DND-41 (cell line): ENCODE results near the gene SUPV3L1.

Source experiments
- EZH2 ChIP-seq: IDR thresholded peaks from 3 replicates; pipeline ENCODE4 v1.6.1; 2012; ENCODE audit warnings: borderline replicate concordance, low read depth, mild to moderate bottlenecking, moderate library complexity, low read length, inconsistent platforms; ENCODE audit not compliant: severe bottlenecking
- TF ChIP-seq, protein P1 (sequence below): IDR thresholded peaks from 2 replicates; pipeline ENCODE4 v1.5.1; 2012; ENCODE audit warnings: borderline replicate concordance, low read length, moderate library complexity, mild to moderate bottlenecking; ENCODE audit not compliant: poor library complexity, severe bottlenecking; ENCODE audit errors: extremely low read depth

DNA sequence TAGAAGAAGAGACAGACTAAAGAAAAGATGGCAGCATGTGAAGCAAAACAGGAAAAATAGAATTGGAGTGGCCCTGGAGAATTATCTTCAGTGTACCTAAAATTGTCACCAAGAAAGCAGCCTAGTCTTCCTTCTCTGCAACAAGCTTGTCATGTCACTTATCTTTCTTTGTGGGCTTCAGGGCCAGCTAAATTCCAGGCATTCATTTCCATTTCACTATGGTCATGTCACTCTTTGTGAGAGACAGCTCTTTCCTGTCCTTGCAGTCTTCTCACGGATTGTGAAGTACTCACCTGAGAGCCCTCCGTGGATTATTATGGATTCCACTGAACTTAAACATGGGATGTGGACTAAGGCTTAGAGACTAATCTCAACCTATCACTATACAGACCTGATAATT, 31.1 kb downstream of the SUPV3L1 start:
- TF ChIP-seq, protein P1, sequence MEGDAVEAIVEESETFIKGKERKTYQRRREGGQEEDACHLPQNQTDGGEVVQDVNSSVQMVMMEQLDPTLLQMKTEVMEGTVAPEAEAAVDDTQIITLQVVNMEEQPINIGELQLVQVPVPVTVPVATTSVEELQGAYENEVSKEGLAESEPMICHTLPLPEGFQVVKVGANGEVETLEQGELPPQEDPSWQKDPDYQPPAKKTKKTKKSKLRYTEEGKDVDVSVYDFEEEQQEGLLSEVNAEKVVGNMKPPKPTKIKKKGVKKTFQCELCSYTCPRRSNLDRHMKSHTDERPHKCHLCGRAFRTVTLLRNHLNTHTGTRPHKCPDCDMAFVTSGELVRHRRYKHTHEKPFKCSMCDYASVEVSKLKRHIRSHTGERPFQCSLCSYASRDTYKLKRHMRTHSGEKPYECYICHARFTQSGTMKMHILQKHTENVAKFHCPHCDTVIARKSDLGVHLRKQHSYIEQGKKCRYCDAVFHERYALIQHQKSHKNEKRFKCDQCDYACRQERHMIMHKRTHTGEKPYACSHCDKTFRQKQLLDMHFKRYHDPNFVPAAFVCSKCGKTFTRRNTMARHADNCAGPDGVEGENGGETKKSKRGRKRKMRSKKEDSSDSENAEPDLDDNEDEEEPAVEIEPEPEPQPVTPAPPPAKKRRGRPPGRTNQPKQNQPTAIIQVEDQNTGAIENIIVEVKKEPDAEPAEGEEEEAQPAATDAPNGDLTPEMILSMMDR = no peak
- no peak for TF ChIP-seq EZH2
